Renal cortex interstitium (tissue), 15 donors: ENCODE measurements around the gene CD82. TPM values are rescaled to one million over a fixed set of nuclear protein-coding genes. Genes with fewer than 3 reads are reported as not detected.

Experiments used
- DNase-seq, 11 donors: peaks; one replicate each; pipeline ENCODE4 v3.0.0-alpha.2; 2013; ENCODE audit warnings: low read depth in 9 of 11, low spot score in 4 of 11; ENCODE audit errors: extremely low read depth in 1 of 11
- long read RNA-seq, 16 experiments: transcript quantifications; one replicate each; lab custom pipeline, GENCODE V29; 2026
- polyA plus RNA-seq, 3 donors: library from polyadenylated mRNA; unstranded; fragments of 120-200 nt; gene quantifications; one replicate each; pipeline ENCODE4 v1.2.1, GENCODE V29; 2013; ENCODE audit not compliant: insufficient read length in 3 of 3

CD82 gene, protein sequence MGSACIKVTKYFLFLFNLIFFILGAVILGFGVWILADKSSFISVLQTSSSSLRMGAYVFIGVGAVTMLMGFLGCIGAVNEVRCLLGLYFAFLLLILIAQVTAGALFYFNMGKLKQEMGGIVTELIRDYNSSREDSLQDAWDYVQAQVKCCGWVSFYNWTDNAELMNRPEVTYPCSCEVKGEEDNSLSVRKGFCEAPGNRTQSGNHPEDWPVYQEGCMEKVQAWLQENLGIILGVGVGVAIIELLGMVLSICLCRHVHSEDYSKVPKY
- polyA plus RNA-seq, result 10 to 100 TPM in 2 of 3 donors, 1 to 10 TPM in 1; 7.8 to 15.0 (median 13.8) TPM
- long read RNA-seq, donor 1, partial matches to known transcripts, result 0 of 3 reads
- long read RNA-seq, donor 1, other reads (novel, unspliced or antisense), result 0 of 3 reads
- long read RNA-seq, donor 2, partial matches to known transcripts, result 0 of 4 reads
- long read RNA-seq, donor 2, other reads (novel, unspliced or antisense), result 0 of 4 reads
- long read RNA-seq, donor 3, transcript CD82-201 (10 exons, 2,289 nt), result major isoform, 12 of 12 reads
- long read RNA-seq, donor 3, partial matches to known transcripts, result 0 of 12 reads
- long read RNA-seq, donor 3, other reads (novel, unspliced or antisense), result 0 of 12 reads
- long read RNA-seq, donor 4, transcript CD82-201 (10 exons, 2,289 nt), result major isoform, 5 of 5 reads
- long read RNA-seq, donor 4, partial matches to known transcripts, result 0 of 5 reads
- long read RNA-seq, donor 4, other reads (novel, unspliced or antisense), result 0 of 5 reads
- long read RNA-seq, donor 5, result 0 reads
- long read RNA-seq, donor 6, partial matches to known transcripts, result 0 of 2 reads
- long read RNA-seq, donor 6, other reads (novel, unspliced or antisense), result 0 of 2 reads
- long read RNA-seq, donor 7, partial matches to known transcripts, result 0 of 4 reads
- long read RNA-seq, donor 7, other reads (novel, unspliced or antisense), result 0 of 4 reads
- long read RNA-seq, donor 8, transcript CD82-201 (10 exons, 2,289 nt), result major isoform, 11 of 32 reads
- long read RNA-seq, donor 8, partial matches to known transcripts, result 21 of 32 reads
- long read RNA-seq, donor 8, other reads (novel, unspliced or antisense), result 0 of 32 reads
- long read RNA-seq, donor 9, partial matches to known transcripts, result 0 of 2 reads
- long read RNA-seq, donor 9, other reads (novel, unspliced or antisense), result 0 of 2 reads
- long read RNA-seq, donor 10, partial matches to known transcripts, result 0 of 2 reads
- long read RNA-seq, donor 10, other reads (novel, unspliced or antisense), result 0 of 2 reads
- long read RNA-seq, donor 11, partial matches to known transcripts, result 0 of 4 reads
- long read RNA-seq, donor 11, other reads (novel, unspliced or antisense), result 0 of 4 reads
- long read RNA-seq, donor 12, transcript CD82-201 (10 exons, 2,289 nt), result major isoform, 5 of 5 reads
- long read RNA-seq, donor 12, partial matches to known transcripts, result 0 of 5 reads
- long read RNA-seq, donor 12, other reads (novel, unspliced or antisense), result 0 of 5 reads
- long read RNA-seq, donor 13, result 0 reads
- long read RNA-seq, donor 14, partial matches to known transcripts, result 0 of 4 reads
- long read RNA-seq, donor 14, other reads (novel, unspliced or antisense), result 0 of 4 reads
- long read RNA-seq, donor 15, result 0 reads
- long read RNA-seq, donor 16, transcript CD82-201 (10 exons, 2,289 nt), result major isoform, 16 of 23 reads
- long read RNA-seq, donor 16, partial matches to known transcripts, result 7 of 23 reads
- long read RNA-seq, donor 16, other reads (novel, unspliced or antisense), result 0 of 23 reads

DNA sequence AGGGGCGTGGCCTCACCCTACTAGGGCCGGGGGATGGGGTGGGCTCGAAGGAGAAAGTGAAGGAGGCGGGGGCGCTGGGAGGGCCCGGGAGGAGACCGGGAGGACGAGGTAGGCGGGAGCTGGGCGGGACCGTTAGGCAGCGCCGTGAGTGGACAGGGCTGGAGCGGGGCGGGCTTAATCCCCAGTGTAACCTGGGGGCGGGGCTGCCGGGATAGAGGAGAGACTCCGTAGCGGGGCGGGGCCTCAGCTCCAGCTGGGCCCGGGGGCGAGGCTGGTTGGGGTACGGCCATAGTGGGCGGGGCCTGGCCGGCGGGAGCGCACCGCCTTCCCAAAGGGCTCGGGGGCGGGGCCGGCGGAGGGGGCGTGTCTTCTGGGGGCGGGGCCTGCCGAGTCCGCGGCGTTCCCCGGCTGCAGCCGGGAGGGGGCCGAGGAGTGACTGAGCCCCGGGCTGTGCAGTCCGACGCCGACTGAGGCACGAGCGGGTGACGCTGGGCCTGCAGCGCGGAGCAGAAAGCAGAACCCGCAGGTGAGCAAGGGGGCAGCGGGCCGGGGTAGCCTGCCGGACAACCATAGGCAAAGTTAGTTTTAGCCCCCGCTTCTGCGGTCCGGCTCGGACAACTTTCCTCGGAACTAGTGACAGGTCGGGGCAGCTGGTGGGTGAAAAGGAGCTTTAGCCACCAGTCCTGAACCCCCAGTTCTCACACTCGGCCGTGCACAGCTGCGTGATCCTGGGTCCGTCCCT lies at the start of gene CD82:
CD82 (plus strand) TSS at position 453 of the 742 bp plus-strand sequence. CDS start 29,000 bp downstream, outside the sequence.
- DNase-seq, result peak; percentile 93 to 99 (median 97)

DNA sequence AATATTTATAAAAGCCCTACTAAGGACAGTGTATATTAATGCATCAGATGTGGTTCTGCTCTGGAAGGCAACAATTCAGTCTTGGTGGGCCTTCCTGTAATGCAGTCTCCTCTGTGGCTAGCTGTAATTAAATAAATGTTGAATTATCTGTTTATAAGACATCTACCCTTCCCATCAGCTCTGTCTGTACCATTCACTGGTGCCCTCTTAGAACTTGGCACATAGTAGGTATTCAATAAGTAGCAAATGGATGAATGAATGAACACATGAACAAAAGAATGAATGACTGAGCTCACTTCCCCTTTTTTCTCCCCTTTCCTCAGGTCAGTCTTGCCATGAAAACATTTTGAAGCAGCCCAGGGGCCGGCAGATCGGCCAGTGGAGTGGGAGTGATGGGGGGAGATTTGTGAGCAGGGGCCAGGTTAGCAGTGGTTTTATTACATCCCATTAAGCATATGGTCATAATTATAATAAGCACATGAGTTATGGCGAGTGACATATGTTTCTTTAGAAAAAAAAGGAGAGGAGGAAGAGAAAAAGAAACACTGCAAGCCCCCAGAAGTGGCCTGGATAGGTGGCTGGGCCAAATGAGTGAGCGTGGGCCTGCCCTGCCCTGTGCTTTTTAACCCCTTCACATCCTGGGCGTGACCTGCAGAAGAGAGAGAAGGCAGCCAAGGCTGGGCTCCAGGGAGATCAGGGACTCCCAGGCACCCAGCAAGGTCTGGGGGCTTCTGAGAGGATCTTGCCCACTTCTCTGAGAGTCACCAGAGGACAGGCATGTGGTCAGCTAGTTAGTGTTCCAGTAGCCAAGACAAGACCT lies 48.6 kb upstream of the CD82 start:
- no peak for DNase-seq

DNA sequence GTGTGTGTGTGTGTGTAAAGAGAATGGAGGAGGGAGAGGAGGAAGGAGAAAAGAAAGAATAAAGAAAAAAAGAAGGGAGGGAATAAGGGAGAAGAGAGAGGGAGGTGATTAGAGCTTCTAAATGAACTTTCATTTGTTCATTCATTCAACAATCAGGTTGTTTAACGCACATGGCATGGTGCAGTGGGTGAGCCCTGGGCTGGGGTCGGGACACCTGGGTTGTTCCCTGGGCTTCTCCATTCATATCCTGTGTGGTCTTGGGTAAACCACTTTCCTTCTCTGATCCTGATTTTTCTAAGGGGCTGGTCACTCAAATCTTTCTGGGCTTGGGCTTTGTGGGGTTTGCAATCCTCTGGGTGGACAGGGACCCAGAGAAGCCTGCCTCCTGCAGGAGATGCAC lies 47.9 kb upstream of the CD82 start:
- DNase-seq, result no peak

DNA sequence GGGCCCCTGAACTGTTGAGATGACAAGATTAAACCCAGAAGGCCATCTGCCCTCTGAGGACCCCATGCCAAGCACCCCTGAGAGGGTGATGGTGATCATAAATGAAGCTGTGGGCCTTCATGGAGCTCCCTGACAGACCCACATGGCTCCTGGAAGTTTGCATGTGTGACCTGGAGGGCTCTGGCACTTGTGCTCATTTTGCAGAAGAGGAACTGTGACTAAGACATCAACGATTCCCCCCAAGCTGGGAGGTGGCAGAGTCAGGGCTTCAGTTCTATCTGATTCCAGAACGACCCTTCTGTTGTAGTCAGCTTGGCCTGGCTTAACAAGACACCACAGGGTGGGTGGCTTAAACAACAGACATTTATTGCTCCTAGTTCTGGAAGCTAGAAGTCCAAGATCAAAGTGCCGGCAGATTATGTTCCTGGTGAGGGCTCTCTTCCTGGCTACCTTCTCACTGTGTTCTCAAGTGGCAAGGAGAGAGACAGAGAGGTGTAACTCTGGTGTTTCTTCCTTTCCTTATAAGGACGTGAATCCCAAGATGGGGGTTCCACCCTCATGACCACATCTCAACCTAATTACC lies 46.4 kb upstream of the CD82 start:
- DNase-seq, result no peak

DNA sequence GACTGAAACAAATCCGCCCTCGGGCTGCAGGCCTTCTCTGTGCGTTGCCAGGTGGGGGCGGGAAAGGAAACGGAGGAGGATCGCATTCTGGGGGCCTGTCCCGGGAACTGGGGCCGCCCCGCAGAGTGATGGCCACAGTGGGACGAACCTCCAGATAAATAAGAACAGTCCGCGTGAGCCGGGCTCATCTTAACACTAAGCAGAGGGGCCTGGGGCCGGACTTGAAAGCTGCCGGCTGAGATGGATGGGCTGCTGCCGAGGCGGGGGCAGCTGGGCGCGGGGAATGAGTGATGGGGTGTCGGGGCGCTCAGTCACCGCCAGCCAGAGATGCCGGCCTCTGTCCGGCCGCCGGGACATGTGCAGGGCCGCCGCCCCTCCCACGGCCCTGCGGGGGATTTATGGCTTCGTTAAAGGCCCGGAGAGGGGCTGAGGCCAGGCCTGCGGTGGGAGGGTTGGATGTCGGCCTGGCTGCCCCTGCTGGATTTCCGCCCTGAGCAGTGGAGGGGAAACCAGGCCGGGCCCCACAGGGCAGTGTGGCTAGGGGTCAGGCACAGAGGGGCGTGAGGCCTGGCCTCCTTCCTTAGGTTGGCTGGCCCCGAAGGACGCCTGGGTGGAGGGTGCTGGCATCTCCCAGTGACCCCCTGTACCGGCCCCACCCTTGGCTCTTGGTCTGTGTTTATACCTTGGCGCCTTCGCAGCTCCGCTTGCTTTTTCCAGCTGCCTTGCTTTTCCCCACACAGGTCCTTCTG lies 45.3 kb upstream of the CD82 start:
- peak in 7 of 11 donors; percentile 65 to 76 (median 74) for DNase-seq

DNA sequence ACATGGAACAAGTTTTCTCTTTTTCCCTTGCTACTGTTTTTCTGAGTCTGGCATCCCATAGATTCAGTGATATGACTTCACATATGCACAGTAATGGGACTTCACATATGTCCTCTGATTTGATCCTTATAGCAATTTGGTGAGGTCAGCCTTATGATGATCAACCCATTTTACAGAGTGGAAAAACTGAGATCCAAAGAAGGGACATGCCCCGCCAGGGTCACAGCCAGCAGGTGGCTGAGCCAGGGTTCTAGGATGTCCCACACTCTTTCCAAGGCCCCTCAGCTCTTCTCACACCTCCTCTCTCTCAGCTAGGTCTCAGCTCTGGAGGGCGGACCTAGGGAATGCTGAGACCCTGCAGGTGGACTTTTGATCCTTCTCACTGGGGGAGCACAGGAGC lies 44.3 kb upstream of the CD82 start:
- DNase-seq, result no peak

DNA sequence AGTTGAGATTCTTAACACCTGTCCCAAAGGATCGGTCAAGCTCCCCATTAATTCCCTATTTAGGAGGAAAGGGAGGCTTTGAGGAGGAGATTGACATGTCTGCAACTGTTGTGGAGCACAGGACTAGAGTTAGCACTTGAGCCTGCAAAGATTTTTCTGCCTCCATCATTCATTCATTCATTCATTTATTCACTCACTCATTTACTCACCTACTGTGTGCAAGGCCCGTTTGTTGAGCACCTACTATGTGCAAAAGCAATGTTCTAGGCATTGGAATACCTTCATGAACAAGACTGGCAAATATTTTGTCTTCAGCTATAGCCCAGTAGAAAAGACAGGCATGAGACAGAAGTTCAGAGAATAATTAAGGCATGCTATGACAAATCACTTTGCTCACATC lies 43.2 kb upstream of the CD82 start:
- no peak for DNase-seq

DNA sequence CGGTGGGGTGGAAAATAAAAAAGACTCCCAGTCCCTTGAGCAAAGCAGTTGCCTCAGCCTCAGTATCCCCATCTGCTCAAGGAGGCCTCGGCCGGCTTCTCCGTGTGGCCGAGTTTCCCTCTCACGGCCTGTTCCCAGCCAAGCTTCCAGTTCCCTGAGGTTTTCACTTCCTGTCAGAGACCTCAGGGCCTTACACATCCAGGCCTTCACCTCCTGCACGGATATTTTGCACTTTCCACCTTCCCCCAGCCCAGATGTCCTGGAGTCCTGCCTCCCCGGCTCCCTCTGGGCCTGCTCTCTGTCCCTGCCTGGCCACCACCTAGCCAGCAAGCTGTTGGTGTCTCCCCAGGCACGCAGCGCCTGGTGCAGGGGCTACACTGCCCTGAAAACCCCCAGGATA lies 41.1 kb upstream of the CD82 start:
- no peak for DNase-seq

DNA sequence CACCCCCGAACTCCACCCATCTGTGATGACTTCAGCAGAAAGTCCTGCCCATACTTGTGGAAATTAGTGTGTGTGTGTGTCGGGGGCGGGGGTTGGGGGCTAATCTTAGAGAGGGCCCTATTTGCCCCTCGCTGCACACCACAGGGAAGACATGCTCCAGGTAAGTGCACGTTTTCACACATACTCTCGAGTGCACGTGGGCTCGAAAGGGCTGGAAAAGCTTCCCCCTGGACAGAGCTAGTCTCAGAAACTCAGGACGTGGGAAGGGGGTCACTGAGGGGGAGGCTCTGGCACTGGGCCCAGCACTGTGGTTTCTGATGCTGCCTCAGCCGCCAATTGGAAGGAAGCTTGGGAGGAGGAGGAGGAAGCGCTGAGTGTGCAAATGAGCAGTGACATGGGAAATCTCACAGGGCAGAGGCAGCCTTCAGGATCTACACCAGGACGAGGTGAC lies 40.7 kb upstream of the CD82 start:
- DNase-seq, result no peak

DNA sequence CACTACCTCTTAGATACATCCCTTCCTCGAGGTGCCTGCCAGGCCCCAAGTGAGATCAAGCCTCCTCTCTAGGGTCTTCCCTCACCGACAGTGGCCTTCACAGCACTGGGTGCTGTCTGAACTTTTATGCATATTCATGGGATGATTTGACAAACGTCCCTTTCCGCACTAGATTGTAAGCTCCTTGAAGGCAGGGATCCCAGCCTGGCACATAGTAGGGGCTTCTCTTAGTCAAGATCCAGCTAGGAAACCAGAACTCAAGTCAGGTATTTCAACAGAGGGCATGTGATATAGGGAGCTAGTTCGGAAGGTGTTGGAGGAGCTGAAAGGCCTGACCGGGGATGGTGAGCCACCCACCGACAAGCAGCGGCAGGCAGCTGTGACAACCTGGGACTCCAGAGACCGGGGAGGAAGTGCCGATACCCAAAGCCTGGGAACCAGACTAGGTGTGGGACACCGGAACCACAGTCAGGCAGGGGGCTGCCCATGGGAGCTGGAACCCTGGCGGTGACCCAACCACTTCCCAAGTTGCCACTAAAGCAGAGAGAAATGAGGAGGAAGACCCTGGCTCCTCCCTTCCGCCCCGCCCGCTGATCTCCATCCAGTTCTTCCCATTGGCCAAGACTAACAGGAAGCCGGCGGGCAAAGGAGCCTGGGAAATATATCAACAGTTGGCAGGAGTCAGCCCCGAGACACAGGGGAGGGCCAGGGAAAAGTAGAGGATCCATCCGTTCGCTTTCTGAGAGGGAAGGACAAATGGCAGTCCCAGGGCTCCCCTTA lies 39.8 kb upstream of the CD82 start:
- DNase-seq, result no peak

DNA sequence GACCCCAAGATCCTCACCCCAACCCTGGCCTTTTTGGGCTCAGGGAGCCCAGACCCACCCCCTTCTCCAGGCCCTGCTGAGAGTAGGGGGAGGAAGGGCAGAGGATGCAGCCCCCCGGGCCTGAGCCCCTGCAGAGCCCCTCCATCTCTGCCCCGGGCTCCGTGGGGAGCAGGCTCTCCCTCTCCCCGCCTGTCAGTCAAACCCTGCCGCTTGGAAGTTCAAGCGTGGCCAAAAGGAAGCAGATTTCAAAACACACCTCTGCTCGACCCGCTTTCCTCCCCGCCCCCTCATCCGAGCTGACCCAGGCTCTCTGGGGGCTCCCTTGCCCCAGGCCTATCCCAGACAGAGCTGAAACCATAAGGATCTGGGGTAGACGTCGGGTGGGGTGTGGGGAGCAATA lies 39.0 kb upstream of the CD82 start:
- no peak for DNase-seq

DNA sequence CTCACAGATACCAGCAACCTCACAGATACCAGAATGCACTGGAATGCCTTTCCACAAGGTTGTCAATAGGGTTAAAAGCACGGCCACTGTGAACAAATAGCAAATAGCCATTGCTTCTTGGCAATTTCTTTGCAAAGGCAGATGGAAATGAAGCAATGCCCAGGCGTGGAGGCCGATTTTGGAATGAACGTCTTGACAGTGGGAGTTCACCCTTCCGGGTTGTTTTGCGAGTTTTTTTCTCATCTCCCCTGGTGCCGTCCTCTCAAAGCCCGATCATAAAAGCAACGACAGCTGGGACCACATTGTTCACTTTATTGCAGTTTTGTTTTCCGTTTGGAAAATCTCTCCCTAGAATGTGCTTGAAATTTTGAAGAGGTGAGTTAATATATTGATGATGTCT lies 38.0 kb upstream of the CD82 start:
- DNase-seq, result no peak

DNA sequence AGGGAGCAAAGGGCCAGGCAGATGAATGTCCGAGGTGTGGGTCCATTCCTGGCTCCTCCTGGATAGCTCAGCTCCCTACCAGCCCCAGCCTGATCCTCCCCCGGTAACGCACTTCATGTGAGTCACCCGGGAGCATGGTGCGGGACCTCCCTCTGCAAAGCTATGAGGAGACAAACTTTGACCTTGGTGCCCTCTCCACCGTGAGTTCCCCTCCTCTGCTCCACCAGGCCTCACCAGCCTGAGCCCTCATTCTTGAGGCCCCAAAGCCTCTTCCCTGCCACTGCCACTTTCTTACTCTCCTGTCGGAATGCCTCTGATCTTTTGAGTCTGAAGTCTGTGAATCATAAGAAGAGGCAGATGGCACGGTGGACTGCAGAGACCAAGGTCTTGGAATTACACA lies 37.4 kb upstream of the CD82 start:
- no peak for DNase-seq

DNA sequence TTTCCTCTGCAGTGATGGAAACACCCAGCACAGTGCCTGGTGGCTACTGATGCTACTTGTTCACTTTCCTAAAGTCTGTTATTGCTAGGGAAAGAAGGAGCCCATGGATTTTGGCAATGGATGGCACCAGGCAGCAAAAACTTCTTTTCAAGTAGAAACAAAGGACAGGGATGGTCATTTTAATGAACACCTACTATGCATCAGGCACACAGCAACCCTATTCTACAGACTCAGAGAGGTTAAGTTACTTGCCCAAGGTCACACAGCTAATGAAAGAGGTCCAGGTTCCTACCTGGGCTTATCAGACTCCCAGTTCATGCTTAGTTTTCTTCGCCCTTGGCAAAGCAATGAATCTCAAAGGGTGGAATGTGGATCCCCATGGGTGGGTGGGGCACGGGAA lies 36.9 kb upstream of the CD82 start:
- DNase-seq, result no peak

DNA sequence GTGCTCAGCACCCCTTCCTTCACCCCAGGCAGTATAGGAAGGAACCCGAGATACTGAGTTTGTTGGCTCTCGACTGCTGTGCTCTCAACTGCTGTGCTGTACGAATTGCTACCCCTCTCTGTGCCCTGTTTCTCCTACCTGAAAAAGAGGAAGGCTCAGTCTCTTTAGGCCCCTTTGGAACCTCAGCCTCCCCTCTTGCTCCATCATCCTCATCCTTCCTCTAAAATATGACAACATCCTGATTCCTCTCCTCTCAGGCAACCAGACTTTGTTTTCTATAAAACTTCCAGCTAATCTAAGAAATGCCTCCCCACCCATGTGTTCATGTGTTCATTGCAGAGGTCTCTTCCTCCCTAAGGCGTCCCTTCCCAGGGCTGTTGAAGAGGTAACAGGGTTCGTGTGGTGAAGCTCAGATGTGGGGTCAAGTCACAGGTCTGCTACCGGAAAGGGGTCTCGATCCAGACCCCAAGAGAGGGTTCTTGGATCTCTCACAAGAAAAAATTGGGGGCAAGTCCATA lies 35.5 kb upstream of the CD82 start:
- no peak for DNase-seq
